GM21825 (cell line): Measurements from ENCODE around the gene FBLN2.

Experiments used
- ATAC-seq: cut with Tn5 transposase; IDR thresholded peaks from one replicate; pipeline ENCODE4 v1.9.1; 2021; ENCODE audit warnings: mild to moderate bottlenecking, moderate library complexity; ENCODE audit not compliant: unreplicated experiment

The FBLN2 gene

GRCh38 chr3:13577181-13578121 is 28.5 kb downstream of the FBLN2 start:
- ATAC-seq = no peak

DNA sequence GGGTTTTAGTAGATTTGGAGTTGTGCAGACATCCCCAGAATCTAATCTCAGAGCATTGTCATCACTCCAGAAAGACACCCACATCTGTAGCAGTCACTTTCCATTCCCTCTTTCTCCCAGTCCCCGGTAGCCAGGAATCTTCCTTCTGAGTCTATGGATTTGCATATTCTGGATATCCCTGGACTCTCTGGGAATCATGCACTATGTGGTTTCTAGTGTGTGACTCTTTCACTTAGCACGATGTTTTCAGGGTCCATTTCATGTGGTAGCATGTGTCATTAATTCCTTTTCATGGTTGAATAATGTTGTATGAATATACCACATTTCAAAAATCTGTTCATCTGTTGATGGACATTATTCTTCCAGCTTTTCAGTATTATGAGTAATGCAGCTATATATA is 29.3 kb downstream of the FBLN2 start:
- no peak for ATAC-seq

DNA sequence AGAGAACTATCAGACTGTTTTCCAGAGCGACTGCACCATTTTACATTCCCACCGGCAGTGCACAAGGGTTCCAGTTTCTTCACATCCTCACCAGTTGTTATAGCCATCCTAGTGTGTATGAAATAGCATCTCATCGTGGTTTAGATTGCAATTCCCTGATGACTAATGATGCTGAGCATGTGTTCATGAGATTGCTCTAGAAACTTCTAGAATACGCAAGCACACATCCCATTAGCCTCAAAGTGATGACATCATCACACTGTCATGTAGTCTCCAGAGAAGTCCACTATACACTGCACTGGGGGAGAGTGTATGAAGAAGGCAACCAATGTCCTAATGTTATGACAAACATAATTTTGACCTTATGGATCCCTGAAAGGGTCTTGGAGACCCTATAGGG is 30.1 kb downstream of the FBLN2 start:
- ATAC-seq = no peak

DNA sequence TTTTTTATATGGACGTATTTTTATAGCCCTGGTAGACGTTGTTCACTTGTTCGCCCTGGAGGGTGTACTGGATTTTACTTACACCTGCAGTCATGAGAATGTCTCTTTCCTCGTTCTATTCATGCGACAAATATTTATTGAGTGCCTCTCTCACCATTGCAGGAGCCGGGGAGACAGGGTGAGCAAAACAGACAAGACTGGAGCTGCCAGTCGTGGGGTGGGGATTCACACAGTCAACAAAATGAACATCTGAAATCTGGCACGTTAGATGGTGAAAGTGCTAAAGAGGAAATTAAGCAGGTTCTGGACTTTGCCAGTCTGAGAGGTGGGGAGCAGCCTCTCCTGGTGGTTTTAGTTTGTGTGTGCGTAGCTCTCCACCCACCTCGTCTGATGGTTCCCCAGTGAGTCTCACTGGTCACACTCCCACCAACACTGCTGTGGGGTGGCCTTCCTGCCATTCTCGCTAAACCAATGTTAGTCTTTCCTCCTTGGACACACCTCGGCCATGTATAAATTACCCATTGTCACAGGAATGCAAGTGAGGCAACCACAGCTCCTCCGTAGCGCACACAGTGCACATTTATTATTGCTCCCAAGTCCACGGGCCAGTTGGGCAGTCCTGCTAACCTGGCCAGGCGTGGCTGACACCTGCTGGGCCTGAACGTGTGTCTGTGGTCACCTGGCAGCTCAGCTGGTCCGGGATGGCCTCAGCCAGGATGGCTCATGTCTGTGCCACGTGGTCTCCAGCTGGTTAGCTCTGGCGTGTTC is 31.5 kb downstream of the FBLN2 start:
- no peak for ATAC-seq

GRCh38 chr3:13581485-13582365 is 32.8 kb downstream of the FBLN2 start:
- ATAC-seq = no peak

- no peak for ATAC-seq
Measured at GRCh38 chr3:13582366-13583250, 33.7 kb downstream of the FBLN2 start.

GRCh38 chr3:13583251-13584180 is 34.6 kb downstream of the FBLN2 start:
- no peak for ATAC-seq

- no peak for ATAC-seq
Measured at GRCh38 chr3:13584427-13584891, 35.5 kb downstream of the FBLN2 start.

DNA sequence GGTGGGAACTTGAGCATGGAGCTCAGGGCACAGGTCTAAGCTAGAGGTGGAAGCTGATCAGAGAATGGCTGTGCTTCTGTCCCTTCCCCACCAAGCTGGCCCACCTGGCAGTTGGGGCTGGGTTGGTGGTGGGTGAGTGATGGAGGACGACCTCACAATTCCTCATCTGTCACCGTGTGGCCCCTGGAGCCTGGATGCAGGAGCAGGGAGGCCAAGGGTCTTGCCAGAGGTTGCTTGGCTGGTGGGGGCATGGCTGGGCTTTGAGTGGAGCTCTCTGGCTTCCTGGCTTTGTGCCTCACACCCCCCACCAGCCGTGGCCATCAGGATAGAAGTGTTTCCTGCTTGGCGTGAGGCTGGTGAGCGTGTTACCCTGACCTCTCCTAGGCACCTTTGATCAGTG is 36.0 kb downstream of the FBLN2 start:
- no peak for ATAC-seq

DNA sequence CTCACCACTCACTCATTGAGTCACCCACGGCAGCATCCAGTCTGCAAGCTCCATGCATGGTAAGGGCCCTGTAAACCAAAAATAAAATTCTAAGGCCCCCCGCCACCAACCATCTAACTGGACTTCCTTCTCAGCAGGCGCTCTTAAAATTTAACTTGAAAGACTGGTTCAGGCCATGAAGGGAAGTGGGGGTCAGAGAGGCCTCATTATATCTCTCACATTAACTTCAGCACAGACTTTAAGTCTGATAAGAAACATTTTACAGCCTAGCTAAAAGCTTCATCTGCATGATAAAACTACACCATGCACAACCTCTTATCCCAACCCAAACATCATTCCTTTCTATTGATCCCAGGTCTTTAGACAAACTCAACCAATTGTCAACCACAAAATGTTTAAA is 38.5 kb downstream of the FBLN2 start:
- no peak for ATAC-seq

DNA sequence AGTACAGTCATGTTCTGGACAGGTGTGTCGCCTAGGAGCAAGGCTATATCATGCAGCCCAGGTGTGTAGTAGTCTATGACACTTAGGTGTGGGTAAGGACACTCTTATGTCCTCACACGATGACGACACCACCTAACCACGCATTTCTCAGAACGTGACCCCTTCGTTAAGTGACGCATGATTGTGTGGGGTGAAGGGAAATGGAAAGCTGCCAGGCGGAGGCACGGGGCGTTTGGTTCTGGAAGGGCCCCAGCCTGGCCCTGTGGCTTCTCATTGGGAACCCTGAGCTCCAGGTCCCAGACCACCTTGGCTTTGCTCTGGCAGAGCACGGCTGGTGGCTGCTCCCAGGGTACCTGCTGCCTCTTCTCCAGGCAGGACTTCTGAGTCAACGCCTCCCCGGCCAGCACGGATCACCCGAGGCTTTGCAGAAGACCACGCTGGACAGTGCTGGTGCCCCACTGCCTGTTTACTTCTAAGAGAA is 39.3 kb downstream of the FBLN2 start:
- no peak for ATAC-seq

GRCh38 chr3:13588993-13589392 is 40.1 kb downstream of the FBLN2 start:
- no peak for ATAC-seq

DNA sequence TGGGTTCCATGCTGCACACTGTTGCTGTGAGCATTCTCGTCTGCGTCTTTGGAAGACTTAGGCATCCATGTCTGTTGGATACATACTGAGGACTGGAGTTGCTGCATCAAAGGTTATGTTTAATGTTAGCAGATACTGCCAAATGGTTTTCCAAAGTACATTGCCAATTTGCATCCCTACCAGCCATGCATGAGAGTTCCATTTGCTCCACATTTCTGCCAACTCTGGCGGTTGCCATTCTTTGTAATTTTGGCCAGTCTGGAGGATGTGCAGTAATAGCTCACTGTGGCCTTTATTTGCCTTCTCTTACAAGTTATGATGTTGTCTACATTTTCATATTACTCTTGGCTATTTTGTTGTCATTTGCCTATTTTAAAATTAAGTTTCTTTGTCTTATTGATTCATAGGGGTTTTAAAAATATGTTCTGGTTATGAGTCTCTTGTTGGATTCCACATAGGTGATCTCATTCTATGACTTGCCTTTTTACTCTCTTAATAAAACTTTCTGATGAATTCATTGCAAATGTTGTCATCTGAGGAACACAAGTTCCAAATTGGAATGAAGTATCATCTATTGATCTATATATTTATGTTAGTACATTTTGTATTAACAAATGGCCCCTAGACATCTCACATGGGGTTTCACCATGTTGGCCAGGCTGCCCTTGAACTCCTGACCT is 42.1 kb downstream of the FBLN2 start:
- ATAC-seq = no peak

DNA sequence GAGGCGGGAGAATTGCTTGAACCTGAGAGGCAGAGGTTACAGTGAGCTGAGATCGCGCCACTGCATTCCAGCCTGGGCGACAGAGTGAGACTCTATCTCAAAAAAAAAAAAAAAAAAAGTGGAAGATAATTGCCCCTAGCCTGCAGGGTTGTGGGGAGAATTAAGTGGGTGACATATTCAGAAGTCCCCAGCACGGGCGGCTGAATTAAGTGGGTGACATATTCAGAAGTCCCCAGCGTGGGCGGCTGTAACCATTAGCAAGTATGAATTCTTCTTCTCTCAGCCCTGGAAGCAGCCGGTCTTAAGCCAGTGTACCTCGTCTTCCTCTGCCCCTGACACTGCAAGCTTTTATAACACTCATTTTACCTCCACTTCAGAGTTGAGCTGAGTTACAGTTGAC is 44.7 kb downstream of the FBLN2 start:
- ATAC-seq = no peak

GRCh38 chr3:13594146-13594545 is 45.2 kb downstream of the FBLN2 start:
- ATAC-seq = no peak

- ATAC-seq = no peak
Measured at GRCh38 chr3:13594991-13595421, 46.1 kb downstream of the FBLN2 start.

DNA sequence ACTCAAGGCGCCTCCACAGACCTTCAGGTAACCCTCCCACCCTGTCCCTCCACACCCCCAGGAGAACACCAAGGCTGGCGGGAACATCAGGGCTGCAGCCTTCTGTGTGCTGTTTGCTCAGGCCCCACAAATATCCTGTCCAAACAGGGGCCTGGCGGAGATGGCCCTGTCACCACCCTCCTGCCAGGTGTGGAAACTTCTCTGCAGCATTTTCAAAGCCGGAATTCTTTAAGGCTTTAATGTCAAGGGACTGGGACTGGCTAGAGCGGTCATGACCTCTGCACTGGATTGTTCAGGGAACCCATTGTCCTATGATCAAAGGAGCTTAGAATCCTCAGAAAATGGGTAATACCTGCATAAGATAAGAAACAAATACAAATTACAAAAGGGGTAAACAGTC is 46.6 kb downstream of the FBLN2 start:
- ATAC-seq = no peak
